Left ventricle myocardium inferior (tissue), 1 donor: ENCODE measurements around the gene DOC2B. TPM values are rescaled to one million over a fixed set of nuclear protein-coding genes. Genes with fewer than 3 reads are reported as not detected.
"Not testable (repeated sequence)": the region's sequence is repeated elsewhere in the genome, so short reads cannot be mapped to it uniquely, and the experiment has no call there.

Experiments used
- DNase-seq: peaks from one replicate; pipeline ENCODE4 v3.0.0-alpha.2; 2020
- H3K27ac ChIP-seq: fragments of 200-600 bp; replicated peaks from 2 replicates; pipeline ENCODE4 v1.8.0; 2021
- H3K27me3 ChIP-seq: fragments of 200-600 bp; 2 replicates; pipeline ENCODE4 v1.8.0; 2021; ENCODE audit warnings: low read depth
- H3K36me3 ChIP-seq: fragments of 200-600 bp; 2 replicates; pipeline ENCODE4 v1.8.0; 2021
- H3K4me1 ChIP-seq: fragments of 200-600 bp; 2 replicates; pipeline ENCODE4 v1.8.0; 2021
- H3K4me3 ChIP-seq: fragments of 200-600 bp; 2 replicates; pipeline ENCODE4 v1.8.0; 2021; ENCODE audit warnings: mild to moderate bottlenecking, moderate library complexity
- H3K9me3 ChIP-seq: fragments of 200-600 bp; replicated peaks from 2 replicates; pipeline ENCODE4 v1.8.0; 2021
- intact Hi-C: fragments of 100-400 bp; cut with micrococcal nuclease; formaldehyde crosslinking; loops from one replicate; pipeline ENCODE4 v1.11.0; 2022
- total RNA-seq: library from RNA; stranded (reverse); fragmentation: NEBNext Ultra II Directional; extraction: Animal tissue kit (Norgen Biotek cat#: 25700); gene quantifications from one replicate; pipeline ENCODE4 v1.2.1, GENCODE V29; 2021
- TF ChIP-seq, protein P1 (sequence below): fragments of 200-600 bp; IDR thresholded peaks from 2 replicates; pipeline ENCODE4 v1.8.0; 2021; ENCODE audit warnings: antibody characterized with exemption, mild to moderate bottlenecking, borderline replicate concordance
- donor health status: DM: no; HTN: yes; CAD: no; lungs with severe emphysema.

The DOC2B gene
- total RNA-seq, 1 donor from 2014 or later = 2.7 TPM

DNA sequence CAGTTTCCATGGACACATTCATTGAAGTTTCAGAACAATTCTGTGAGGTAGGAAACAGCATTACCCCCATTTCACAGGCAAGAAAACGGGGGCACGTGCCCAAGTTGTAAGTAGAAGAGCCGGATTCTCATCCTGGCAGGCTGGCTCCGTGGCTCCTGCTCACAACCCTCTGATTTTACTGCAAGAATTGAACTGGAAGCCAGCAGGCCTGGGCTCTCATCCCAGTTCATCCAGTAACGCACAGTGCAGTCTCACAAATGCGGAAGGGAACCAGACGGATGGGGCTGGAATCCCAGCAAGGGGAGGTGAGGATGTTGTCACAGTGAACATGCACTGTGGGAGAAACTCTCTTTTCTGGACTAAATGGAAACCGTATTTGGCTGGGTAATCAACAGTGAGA, 40.7 kb upstream of the DOC2B start:
- Histone ChIP-seq H3K27ac (no peak overlapping the region), H3K27me3 (no peaks in the 10 kb centered on the region), H3K36me3 (no peaks in the 10 kb centered on the region), H3K4me1 (peaks cover 5% of the 10 kb centered on the region), H3K4me3 (no peak overlapping the region), H3K9me3 (no peaks in the 10 kb centered on the region)
- peak; percentile 29 for DNase-seq
- intact Hi-C loops = no loop called here
- TF ChIP-seq, protein P1, sequence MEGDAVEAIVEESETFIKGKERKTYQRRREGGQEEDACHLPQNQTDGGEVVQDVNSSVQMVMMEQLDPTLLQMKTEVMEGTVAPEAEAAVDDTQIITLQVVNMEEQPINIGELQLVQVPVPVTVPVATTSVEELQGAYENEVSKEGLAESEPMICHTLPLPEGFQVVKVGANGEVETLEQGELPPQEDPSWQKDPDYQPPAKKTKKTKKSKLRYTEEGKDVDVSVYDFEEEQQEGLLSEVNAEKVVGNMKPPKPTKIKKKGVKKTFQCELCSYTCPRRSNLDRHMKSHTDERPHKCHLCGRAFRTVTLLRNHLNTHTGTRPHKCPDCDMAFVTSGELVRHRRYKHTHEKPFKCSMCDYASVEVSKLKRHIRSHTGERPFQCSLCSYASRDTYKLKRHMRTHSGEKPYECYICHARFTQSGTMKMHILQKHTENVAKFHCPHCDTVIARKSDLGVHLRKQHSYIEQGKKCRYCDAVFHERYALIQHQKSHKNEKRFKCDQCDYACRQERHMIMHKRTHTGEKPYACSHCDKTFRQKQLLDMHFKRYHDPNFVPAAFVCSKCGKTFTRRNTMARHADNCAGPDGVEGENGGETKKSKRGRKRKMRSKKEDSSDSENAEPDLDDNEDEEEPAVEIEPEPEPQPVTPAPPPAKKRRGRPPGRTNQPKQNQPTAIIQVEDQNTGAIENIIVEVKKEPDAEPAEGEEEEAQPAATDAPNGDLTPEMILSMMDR = no peak

DNA sequence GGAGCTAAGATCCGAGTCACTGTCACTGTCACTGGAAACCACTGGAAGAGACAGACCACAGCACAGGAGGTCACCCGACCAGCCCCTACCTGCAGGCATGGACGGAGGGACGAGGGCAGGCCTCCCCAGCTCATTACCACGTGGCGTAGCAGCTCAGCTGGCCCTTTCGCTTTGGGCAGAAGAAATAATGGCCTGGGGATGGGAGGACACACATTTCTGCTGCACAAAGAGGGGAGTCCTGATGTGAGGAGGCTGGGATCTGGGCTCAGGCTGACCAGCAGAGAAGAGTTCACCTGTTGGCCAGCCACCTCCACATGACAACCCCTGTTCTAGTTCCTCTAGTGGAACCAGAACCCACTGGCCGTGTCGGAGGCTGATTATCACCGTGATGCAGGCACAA, 38.2 kb upstream of the DOC2B start:
- H3K27me3 ChIP-seq = no peaks in the 10 kb centered on the region
- H3K36me3 ChIP-seq = no peaks in the 10 kb centered on the region
- H3K9me3 ChIP-seq = no peaks in the 10 kb centered on the region
- TF ChIP-seq, protein P1 = no peak
- H3K4me1 ChIP-seq = peaks cover 2% of the 10 kb centered on the region
- H3K27ac ChIP-seq = no peak overlapping the region
- no peak overlapping the region for H3K4me3 ChIP-seq
- intact Hi-C loops = no loop called here
- no peak for DNase-seq

DNA sequence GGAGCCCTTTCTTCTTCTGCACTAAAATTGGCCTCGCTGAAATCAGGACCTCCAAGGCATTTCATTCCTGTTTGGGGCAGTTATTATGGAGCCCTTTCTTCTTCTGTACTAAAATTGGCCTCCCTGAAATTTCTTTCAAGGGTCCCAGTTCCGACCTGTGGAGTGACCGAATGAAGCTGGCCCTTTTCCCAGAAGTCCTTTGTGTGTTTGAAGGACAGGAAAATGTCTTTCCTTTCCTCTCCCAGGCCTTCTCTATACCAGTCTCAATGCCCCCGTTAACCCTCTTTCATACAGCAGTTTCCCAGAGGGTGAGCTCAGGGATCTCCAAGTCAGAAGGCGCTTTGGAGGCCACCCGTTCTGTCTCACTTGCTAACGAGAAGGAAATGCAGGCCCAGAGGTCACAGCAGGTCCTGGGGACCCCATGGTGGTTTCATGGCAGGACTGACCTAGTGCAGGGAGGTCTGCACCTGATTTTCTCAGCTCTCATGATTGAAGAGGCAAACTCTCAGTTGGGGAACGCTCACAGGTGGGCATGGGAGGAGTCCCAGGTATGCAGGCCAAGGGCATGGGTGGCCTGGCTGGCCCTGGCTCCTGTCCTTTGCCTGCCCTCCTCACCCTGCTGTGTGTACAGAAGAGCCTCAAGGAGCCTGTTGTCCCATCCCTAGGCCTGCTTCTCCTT, 37.1 kb upstream of the DOC2B start:
- no peaks in the 10 kb centered on the region for H3K9me3 ChIP-seq
- DNase-seq = no peak
- H3K4me3 ChIP-seq = no peak overlapping the region
- H3K36me3 ChIP-seq = no peaks in the 10 kb centered on the region
- intact Hi-C loops = no loop called here
- no peak overlapping the region for H3K27ac ChIP-seq
- TF ChIP-seq, protein P1 = no peak
- H3K4me1 ChIP-seq = peaks cover 2% of the 10 kb centered on the region
- no peaks in the 10 kb centered on the region for H3K27me3 ChIP-seq

DNA sequence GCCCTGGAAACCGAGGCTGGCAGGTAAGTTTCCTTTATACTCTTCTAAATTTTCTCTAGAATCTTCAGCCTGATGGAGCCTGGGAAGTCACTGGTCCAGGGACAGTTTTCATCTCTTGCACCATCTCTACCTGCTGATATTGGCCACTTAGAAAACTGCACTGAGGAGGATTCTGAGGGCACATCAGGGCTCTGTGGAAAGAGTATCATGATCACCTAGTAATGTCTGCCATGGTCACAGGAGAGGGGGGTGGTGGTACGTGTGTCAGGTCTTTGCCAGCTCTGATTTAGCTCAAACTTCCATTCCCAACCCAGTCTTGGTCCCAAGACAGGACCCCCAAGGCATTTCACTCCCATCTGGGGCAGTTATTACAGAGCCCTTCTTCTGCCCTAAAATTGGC, 35.2 kb upstream of the DOC2B start:
- H3K36me3 ChIP-seq = no peaks in the 10 kb centered on the region
- H3K4me3 ChIP-seq = no peak overlapping the region
- no peaks in the 10 kb centered on the region for H3K27me3 ChIP-seq
- no peaks in the 10 kb centered on the region for H3K9me3 ChIP-seq
- intact Hi-C loops = no loop called here
- H3K4me1 ChIP-seq = peaks cover 2% of the 10 kb centered on the region
- TF ChIP-seq, protein P1 = no peak
- no peak for DNase-seq
- H3K27ac ChIP-seq = no peak overlapping the region

DNA sequence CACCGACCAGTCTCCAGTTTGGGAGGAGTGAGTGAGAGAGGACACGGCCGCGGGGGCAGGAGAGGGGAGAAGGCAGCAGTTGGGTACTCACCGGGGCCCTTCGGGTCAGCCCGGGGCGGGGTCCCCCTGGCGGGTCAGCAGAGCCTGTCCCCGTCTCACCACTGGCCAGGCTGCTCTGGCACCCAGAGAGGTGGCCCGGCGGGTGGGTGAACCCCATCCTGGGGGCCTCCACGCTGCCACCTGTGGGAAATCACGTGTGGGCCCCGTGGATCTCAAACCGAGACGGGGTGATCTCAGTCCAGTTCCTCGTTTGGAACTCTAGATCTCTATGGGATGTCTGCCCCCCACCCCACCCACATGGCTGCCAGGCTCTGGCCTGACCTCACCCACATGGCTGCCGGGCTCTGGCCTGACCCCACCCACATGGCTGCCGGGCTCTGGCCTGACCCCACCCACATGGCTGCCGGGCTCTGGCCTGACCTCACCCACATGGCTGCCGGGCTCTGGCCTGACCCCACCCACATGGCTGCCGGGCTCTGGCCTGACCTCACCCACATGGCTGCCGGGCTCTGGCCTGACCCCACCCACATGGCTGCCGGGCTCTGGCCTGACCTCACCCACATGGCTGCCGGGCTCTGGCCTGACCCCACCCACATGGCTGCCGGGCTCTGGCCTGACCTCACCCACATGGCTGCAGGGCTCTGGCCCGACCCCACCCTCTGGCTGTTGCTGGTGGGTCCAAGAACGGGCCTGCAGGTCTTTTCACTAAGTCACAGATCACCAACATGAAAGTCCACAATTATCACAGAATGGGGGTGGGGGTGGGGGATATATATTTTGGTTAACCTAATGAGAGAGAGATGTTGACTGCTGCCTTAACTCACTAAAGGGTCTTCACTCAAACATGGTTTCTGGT, 34.4 kb upstream of the DOC2B start:
- H3K4me1 ChIP-seq, intact Hi-C loops, DNase-seq, H3K9me3 ChIP-seq, H3K36me3 ChIP-seq, H3K4me3 ChIP-seq, H3K27me3 ChIP-seq: not testable (repeated sequence)
- peak overlapping the region; percentile 51 for H3K27ac ChIP-seq

DNA sequence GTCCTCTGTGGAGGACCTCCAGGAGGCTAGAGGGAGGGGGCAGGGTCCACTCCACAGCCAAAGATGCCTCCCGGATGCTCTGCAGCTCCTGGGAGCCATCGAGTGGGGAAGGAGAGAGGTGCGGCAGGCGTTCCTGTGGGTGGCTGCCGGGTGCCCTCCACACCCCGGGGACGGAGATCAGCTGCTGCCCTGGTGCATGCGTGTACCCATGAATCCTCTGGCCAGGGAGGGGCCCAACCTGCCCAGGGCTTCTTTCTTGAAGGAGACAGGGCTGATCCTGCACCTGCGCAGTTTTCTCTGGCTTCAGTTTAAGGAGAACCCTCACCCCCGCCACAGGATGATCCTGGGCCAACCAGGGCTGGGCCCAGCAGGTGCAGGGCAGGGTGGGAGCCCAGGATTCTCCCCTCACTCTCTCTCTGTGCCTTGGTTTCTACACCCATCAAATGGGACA, 33.5 kb upstream of the DOC2B start:
- H3K27ac ChIP-seq = no peak overlapping the region
- TF ChIP-seq, protein P1 = no peak
- no peak overlapping the region for H3K4me3 ChIP-seq
- intact Hi-C loops = no loop called here
- H3K27me3 ChIP-seq = peaks cover 5% of the 10 kb centered on the region
- peaks cover 2% of the 10 kb centered on the region for H3K4me1 ChIP-seq
- no peaks in the 10 kb centered on the region for H3K36me3 ChIP-seq
- DNase-seq = no peak
- no peaks in the 10 kb centered on the region for H3K9me3 ChIP-seq
